Transverse colon (tissue), 4 donors: Measurements from ENCODE around the gene HMGCL.

Experiments used
- CTCF ChIP-seq, 5 experiments: fragments of 200-600 bp in 3 of 5; fragments of 450-650 bp in 2 of 5; sonication (generic) in 3 of 5; IDR thresholded peaks; 1 replicate in 2 of 5; 2 replicates in 3 of 5; pipeline ENCODE4 v1.5.1; 2016 to 2017; ENCODE audit warnings: antibody characterized with exemption in 5 of 5, inconsistent platforms in 3 of 5, mild to moderate bottlenecking in 2 of 5, moderate library complexity in 1 of 5
- POLR2A ChIP-seq: fragments of 450-650 bp; IDR thresholded peaks from one replicate; pipeline ENCODE4 v1.6.1; 2016; ENCODE audit warnings: antibody characterized with exemption, mild to moderate bottlenecking, moderate library complexity
- POLR2AphosphoS5 ChIP-seq, 3 donors: sonication (generic); formaldehyde crosslinking; IDR thresholded peaks; one replicate each; pipeline ENCODE4 v1.6.1; 2016; ENCODE audit warnings: antibody characterized with exemption in 3 of 3

- no peak for TF ChIP-seq CTCF (IDR thresholded peaks at IDR 0.05)
- no peak for TF ChIP-seq POLR2AphosphoS5 (IDR thresholded peaks at IDR 0.05)
- no peak for TF ChIP-seq POLR2A
Measured at GRCh38 chr1:23872421-23872820, 47.2 kb upstream of the HMGCL start.
